HG03571 (cell line): Measurements from ENCODE around the gene GAPVD1.
"Not testable (repeated sequence)": the region's sequence is repeated elsewhere in the genome, so short reads cannot be mapped to it uniquely, and the experiment has no call there.

Experiments
- ATAC-seq: cut with Tn5 transposase; IDR thresholded peaks from one replicate; pipeline ENCODE4 v1.9.1; 2021; ENCODE audit not compliant: unreplicated experiment

GAPVD1 gene

DNA sequence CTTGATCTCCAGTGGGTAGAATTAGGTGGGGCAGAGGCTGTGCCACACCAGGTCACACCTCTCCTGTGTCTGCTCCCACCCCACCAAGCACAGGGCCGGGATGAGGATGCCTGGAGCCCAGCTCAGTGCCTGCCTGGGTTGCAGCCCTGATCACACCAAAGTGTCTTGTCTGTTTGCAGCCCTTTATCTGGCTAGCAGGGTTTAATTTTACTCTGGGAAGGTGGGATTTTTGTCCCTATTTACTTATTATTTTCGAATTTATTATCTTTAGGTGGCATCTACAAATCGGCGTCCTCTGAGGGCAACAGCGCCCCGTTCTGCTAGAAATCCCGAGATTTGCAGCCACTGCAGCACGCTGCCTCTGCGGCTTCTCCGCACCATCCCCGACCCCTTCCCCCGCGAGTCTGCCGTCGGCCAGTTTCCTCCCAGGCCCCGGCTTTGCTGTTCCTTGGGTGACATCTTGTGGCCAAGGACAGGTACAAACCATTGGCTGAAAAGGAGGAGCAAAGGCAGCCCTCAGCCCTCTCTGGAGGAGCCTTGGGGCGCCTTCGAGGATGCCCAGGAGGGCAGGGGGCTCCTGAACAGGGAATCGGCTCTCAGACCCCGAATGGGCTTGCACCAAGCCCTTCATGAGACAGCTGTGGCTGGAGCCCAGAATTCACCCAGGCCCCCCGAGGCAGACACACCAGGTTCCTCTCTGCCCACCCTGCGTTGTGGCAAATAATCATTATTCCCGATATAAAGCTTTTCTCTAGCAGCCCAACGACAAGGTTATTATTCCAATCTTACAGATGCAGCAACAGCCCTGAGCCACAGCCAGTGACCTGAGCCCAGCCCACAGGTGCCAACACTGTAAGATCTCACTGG, 113.0 kb downstream of the GAPVD1 start:
- no peak for ATAC-seq

DNA sequence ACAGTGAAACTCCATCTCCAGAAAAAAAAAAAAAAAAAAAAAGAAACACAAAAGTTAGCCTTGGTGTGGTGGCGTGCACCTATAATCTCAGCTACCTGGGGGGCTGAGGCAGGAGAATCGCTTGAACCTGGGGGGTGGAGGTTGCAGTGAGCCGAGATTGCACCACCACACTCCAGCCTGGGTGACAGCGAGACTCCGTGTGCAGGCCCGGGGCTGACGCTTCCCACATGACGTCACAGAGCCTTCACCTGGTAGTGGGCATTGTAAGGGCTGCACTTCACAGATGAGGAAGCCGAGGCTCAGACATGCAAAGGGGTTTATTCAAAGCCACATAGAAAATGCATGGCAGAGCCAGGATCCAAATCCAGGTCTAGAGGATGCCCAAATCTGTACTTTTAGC, 114.2 kb downstream of the GAPVD1 start:
- ATAC-seq, result no peak

DNA sequence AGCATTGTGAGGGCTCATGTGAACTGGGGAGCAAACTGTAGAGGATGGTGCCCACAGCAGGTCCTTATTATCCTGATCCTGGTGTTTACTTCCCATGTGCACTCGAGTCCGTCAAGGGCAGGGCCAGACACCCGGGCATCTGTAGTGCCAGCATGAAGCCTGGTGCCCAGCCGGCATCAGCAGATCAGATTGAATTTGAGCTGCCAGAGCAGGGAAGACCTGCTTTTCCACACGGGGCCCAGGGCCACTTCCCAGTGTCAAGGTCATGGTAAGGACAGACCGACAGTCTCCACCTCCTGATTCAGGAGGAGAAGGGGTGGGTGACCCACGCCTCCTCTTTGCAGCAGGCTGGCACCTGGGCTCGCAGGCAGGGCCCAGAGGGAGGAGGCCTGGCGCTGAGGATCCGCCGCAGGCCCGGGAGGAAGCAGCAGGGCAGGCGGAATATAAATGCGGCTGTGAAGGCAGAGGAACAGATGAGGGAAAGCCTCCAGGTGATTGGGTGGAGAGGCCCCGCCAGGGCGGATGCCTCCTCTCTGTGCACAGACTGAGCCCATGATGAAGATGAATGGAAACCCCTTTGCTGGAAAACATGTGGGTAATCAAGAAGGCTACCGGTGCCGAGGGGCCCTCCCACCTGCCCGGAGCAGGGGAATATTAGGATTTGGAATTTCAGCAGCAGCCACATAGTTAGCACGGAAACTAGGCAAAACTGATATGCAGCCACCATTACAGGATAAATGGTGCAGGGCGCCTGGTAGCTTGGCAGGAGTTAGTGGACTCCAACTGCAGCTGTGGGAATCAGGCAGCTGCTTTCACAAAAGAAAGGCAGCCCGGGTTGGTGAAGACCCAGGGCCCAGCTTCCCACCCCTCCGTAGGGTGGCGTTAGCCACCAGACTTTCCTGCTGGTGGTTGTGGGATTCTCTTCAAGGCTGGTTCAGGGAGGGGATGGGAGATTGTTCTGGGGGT, 114.9 kb downstream of the GAPVD1 start:
- no peak for ATAC-seq

DNA sequence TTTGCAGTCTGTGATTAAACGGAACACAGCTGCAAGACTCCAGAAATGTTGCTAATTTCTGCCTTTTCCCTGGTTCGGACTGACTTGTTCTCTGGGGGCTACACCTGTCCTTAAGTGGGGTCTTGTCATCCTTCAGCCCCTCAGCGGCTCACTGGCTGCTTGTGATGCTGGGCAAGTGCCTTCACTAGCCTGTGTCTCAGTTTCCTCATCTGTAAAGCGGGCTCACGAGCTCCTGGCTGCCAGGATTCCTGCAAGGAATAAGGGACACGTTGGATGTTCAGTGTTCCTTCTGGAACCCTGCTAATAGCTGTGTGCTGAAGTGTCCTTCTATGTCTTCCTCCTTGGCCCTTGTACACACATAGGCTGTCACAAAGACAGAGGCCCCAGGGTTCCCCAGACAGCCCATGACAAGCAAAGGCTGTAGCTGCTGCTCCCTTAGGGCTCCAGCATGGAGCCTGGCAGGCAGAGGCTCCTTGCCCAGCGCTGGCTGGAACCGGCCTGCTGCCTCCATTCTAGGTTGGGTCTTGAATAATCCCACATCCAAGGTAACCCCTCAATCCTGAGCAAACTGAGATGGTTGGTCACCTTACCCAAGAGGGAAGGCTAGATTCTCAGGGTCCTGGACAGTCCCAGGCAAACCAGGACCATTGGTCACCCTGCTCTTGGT, 116.1 kb downstream of the GAPVD1 start:
- no peak for ATAC-seq

DNA sequence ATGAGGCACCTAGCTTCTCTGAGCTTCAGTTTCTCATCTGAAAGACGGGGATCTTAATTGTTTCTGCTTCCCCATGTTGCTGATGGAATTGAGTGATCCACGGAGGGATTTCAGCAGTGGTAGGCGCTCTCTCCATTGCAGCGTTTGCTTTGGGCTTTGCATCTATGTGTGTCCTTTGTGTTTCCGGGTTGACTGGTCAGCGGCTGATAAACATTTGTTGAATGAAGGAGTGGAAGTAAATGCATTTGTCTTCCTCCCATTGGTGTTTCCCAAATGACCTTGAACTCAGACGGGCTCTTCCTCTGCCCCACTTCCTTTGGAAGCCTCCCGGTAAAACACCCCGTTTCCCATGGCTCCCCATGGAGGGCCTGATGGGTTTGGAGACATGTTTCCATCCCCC, 117.2 kb downstream of the GAPVD1 start:
- no peak for ATAC-seq

DNA sequence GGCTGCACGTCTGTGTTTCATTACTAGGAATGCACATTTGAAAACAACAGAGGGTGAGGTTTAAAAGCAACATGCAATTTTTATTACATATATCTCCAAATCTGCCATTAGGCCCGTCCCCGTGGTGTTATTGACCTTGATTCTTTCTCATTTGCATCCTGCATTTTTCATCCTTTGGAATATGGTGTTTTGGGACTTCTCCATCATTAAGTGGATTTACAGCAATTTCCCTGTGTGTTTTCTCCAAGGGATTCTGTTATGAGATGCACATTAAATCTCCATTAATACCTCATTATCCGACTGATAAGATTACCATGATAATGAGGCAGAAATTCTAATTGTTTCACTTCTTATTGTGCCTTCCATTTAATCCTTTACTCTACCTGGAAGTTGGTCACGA, 117.6 kb downstream of the GAPVD1 start:
- no peak for ATAC-seq

DNA sequence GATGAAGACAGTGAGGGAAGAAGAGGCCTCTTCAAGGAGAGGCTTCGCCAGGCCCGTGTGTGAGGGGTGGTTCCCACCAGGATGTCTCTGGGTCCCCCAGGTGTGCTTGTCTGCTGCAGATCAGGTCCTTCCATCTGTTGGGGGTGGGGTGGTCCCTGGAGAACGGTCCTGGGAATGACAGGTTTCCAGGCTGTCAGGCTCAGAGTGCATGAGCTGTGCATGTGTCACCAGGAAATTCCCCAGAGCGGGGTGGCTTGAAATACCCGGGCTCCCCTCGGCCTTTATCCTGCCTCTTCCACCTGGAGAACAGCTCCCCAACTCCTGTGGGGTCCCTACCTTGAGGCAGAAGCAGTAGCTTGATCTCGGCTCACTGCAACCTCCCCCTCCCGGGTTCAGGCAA, 118.8 kb downstream of the GAPVD1 start:
- no peak for ATAC-seq

DNA sequence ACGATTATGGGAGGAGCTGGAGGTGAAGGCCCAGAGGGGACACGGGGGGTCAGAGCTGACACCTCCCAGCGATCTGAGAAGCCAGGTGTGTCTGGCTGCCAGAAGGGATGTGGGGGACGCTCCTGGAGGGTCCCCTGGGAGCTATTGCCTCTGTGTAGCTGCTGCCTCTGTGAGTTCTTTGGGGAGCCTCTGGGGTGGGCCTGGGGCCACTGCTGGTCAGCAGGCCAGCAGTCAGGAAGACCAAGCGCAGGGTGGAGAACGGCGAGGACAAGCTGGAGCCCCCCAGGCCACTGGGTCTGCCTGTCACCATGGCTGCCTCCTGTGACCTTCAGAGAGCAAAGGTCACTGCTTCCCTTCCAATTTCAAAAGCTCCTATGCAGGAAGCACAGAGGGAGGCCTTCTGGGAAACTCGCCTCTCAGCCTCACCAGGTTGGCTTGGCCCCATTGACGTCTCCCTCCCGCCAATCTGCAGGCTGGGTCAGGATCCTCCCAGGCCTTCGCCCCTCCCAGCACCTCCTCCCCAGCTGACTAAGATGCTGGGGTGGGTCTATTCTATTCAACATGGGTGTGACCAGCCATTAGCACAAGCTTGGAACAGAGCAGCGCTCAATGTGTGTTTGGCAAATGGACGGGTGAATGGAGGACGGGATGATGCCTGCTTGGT, 126.4 kb downstream of the GAPVD1 start:
- no peak for ATAC-seq

DNA sequence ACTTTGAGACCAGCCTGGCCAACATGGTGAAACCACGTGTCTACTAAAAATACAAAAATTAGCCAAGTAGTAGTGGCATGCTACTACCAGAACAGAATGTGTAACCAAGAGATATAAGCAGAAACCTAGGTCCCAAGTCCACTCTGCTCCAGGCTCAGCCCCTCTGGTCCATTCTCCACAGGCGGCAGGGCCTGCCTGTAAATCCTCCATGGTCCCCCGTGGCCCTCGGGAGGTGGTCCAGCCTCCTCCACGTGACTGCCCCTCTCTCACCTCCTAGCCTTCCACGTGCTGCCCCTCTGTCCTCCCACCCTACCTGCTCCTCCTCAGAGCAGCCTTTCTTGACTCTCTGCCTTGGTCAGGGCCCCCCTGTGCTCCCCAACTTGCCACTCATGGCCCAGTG, 127.4 kb downstream of the GAPVD1 start:
- ATAC-seq, result no peak

DNA sequence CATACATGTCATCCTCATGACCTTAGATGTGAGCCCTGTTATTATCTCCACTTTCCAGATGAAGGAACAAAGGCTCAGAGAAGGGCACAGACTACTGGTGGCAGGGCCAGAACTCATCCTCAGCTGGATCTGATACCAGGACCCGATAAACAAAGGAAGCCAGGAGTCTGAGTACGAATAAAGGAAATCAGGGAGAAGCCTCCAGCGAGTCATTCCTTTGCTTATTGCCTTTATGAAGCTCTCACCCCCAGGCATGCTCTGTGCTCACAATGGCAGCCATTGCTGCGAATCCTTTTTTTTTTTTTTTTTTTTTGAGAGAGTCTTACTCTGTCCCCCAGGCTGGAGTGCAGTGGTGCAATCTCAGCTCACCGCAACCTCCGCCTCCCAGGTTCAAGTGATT, 130.1 kb downstream of the GAPVD1 start:
- no peak for ATAC-seq

DNA sequence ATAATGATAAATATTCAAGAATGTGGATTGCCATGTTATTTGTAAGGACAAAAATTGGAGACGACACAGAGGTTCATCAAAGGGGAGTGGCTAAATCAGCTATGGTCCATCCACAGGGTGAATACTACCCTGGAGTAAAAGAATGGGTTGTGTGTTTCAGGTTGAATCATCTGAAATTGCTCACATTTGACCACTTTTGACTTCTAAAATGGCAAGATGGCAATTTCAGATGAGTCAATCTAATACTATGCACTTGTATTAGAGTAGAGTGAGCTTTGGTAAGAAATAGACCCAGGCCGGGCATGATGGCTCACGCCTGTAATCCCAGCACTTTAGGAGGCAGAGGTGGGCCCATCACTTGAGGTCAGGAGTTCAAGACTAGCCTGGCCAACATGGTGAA, 131.8 kb downstream of the GAPVD1 start:
- ATAC-seq, result no peak

DNA sequence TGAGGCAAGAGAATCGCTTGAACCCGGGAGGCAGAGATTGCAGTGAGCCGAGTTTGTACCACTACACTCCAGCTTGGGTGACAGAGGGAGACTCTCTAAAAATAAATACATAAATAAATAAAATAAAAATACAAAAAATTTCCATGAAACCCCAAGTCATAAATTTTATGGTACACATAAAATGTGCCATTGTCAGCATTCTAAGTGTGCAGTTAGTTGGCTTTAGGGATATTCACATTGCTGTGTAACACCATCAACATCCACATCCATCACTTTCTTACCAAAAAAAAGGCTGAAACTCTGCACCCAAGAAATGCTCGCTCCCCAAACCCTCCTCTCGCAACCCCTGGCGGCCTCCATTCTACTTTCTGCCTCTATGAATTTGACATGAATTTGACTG, 135.2 kb downstream of the GAPVD1 start:
- ATAC-seq, result no peak

DNA sequence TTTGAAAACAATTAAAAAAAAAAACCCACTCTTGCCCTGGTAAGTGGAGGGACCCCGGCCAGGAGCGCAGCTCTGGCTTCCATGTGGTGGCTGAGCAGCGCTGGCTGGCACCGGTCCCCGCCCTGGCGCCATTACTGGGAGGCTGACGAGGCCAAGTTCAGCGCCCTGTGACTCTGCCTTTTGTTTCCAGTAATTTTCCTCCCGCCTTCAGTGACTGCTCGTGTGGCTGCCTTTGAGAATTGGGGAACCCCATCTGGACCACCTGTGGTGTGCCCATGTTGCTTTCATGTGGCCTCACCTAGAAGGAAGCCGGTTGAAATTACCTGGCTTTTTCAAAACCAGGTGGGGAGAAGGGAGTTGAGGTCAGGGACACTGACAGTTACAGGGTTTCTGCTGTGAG, 136.1 kb downstream of the GAPVD1 start:
- ATAC-seq, result no peak

DNA sequence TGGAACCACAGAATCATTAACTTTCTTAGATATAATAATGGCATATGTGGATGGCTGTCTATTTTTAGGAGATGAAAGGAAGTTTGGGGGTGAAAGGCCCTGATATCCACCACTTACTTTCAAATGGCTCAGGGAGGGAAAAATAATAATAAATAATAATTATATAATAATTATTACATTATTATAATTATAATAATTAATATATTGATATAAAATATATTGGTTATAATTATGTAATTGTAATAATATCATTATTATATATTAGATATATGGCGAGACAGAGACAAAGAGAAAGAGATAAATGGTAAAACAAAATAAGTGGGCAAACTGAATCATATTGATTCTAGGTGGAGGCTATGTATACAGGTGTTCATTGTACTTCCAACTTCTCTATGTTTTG, 136.6 kb downstream of the GAPVD1 start:
- ATAC-seq, result no peak

DNA sequence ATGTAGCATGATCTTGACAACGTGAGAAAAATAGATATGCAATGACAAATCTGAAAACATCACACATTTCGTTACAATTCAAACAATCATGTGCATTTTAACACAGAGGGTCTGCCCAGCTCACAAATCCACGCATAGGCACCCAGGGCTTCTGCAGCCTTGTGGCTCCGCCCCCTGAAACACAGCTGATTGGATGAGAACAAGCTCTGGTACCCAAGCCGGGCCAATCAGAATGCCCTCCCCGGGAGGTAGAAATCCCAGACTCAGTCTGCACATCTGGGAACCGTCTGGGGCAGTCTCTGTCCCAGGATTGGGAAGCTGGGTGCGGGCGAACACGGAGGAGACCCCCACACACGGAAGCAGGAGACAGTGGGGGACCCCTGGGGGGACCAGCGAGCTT, 137.5 kb downstream of the GAPVD1 start:
- no peak for ATAC-seq

DNA sequence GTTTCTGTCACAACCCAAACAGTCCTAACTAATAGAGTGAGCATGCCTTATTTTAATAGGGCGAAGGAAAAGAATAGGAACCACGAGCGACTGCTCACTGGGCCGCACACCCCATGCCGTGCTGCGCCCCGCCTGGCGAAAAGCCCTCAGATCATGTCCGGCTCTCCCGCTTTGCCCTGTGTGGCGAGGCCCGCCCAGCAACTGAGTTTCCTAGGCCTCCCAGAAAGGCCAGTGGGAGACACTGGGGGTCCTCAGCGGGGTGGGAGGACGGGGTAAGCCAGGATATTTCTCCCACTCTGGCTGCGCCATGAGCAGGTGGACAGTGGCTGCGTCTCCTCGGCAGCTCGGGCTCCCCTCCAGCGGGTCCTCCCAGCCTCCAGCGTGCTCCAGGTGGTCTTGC, 138.0 kb downstream of the GAPVD1 start:
- ATAC-seq, result no peak

DNA sequence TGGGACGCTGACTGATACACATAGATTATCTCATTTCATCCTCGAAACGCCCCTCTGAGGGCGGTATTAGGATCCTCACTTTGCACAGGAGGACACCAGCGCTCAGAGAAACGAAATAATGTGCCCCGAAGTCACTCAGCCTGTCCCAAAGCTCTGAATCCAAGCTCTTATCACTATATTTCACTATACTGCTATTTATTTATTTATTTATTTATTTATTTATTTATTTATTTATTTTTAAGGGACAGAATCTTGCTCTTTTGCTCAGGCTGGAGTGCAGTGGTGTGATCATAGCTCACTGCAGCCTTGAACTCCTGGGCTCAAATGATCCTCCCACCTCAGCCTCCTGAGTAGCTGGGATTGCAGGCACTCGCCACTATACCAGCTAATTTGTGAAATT, 138.6 kb downstream of the GAPVD1 start:
- ATAC-seq, result not testable (repeated sequence)

DNA sequence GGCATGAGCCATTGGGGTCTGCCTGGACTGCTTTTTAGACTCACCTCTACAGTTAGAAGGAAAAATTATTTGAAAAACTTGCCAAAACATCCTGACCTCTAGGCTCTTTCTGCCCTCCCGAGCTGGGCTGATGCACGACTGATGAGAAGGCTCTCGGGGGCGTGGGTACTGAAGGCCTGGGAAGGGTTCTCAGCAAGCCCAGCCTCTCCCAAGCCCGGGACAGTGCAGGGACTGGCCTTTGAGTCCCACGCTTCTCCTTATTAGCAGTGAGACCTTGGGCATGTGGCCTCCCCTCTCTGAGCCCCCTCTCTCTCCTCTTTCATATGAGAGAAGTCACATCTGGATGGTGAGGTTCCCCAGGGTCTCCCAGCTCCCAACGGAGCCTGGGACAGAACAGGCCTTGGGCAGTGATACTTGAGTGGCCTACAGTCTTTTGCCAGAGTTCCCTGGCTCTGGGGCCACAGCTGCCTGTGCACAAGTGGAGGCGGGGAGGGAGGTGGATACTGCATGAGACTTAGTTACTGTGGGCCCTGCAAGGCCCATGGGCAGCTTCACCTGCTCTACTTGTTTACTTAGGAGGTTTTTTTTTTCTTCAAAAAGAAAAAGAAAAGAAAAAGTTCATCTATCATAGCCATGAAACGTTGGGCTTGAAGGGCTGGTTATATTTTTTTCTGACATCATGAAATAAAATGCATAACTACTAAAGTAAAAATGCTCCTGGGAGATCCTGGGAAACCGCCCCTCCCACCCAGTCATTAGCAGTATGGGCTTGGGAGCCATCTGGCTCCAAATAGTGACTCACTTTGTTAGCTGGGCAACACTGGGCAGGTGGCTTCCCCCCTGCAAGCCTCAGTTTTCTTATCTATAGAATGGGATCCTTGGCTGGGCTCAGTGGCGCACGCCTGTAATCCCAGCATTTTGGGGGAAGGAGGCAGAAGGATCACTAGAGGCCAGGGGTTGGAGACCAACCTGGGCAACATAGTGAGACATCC, 139.4 kb downstream of the GAPVD1 start:
- ATAC-seq, result no peak

DNA sequence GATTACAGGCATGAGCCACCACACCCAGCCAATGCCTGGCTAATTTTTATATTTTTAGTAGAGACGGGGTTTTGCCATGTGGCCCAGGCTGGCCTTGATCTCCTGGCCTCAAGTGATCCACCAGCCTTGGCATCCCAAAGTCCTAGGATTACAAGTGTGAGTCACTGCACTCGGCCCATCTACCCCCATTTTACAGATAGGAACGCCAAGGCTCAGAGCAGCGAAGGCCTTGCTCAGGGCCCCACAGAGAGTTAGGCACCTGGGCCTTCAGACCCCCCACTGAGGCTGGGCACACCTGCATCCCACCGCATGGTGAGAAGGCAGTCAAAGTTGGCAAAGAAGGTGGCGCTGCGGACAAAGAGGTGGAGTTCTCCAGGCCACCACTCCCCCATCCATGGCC, 143.1 kb downstream of the GAPVD1 start:
- ATAC-seq, result no peak
